ENCODE measurements around the gene HSP90AB1.

The HSP90AB1 gene

GRCh38 chr6:44246663-44247337, at the start of gene HSP90AB1:
Gene HSP90AB1, plus strand, starts transcription at chr6:44247101. Its CDS starts 1,529 bp downstream, at chr6:44248630.
- DNase-seq (ENCODE audit: low read depth): peak; percentile 85

GRCh38 chr6:44198684-44199083, 48.2 kb upstream of the HSP90AB1 start:
- DNase-seq (ENCODE audit: low read depth): no peak

- DNase-seq (ENCODE audit: low read depth): no peak
Observed at GRCh38 chr6:44199883-44200282, 47.0 kb upstream of the HSP90AB1 start.

- no peak for DNase-seq (ENCODE audit: low read depth)
Observed at GRCh38 chr6:44201200-44201599, 45.7 kb upstream of the HSP90AB1 start.

- no peak for DNase-seq (ENCODE audit: low read depth)
Observed at GRCh38 chr6:44201638-44202303, 45.1 kb upstream of the HSP90AB1 start.

- no peak for DNase-seq (ENCODE audit: low read depth)
Observed at GRCh38 chr6:44202332-44202971, 44.4 kb upstream of the HSP90AB1 start.

GRCh38 chr6:44202972-44203750, 43.7 kb upstream of the HSP90AB1 start:
- no peak for DNase-seq (ENCODE audit: low read depth)

GRCh38 chr6:44203955-44204354, 42.9 kb upstream of the HSP90AB1 start:
- DNase-seq (ENCODE audit: low read depth): no peak

GRCh38 chr6:44207966-44208365, 38.9 kb upstream of the HSP90AB1 start:
- no peak for DNase-seq (ENCODE audit: low read depth)

- no peak for DNase-seq (ENCODE audit: low read depth)
Observed at GRCh38 chr6:44211284-44211683, 35.6 kb upstream of the HSP90AB1 start.

- no peak for DNase-seq (ENCODE audit: low read depth)
Observed at GRCh38 chr6:44214307-44214706, 32.6 kb upstream of the HSP90AB1 start.

- no peak for DNase-seq (ENCODE audit: low read depth)
Observed at GRCh38 chr6:44216677-44217331, 30.1 kb upstream of the HSP90AB1 start, which contains the start of gene MYMX. Gene MYMX, plus strand, starts transcription at chr6:44216926. Its CDS starts 546 bp downstream, at chr6:44217472.

- DNase-seq (ENCODE audit: low read depth): no peak
Observed at GRCh38 chr6:44217332-44218143, 29.4 kb upstream of the HSP90AB1 start.

- DNase-seq (ENCODE audit: low read depth): no peak
Observed at GRCh38 chr6:44219053-44219814, 27.7 kb upstream of the HSP90AB1 start.

GRCh38 chr6:44219815-44220784, 26.8 kb upstream of the HSP90AB1 start:
- DNase-seq (ENCODE audit: low read depth): no peak

- no peak for DNase-seq (ENCODE audit: low read depth)
Observed at GRCh38 chr6:44220913-44221290, 26.0 kb upstream of the HSP90AB1 start.

GRCh38 chr6:44221291-44221960, 25.5 kb upstream of the HSP90AB1 start:
- peak; percentile 25 for DNase-seq (ENCODE audit: low read depth)

- no peak for DNase-seq (ENCODE audit: low read depth)
Observed at GRCh38 chr6:44221961-44222335, 25.0 kb upstream of the HSP90AB1 start.
